H1 (cell line): ENCODE measurements around the gene ESYT1. TPM values are rescaled to one million over a fixed set of nuclear protein-coding genes. Genes with fewer than 3 reads are reported as not detected.

Source experiments
- CTCF ChIA-PET: fragments of 300-600 bp; sonication (Branson Sonifier 250); formaldehyde crosslinking; loops from one replicate; lab custom pipeline; 2021; ENCODE audit not compliant: partially characterized antibody; lab: Charles Lee
- POLR2A ChIA-PET: fragments of 300-600 bp; sonication (Branson Sonifier 250); formaldehyde crosslinking; loops from one replicate; lab custom pipeline; 2021; ENCODE audit warnings: inconsistent platforms; ENCODE audit not compliant: partially characterized antibody; lab: Charles Lee
- DNase-seq, 2 experiments: peaks; one replicate each; pipeline versions ENCODE4 v3.0.0 to v3.0.0-alpha.2; 2010 to 2022; ENCODE audit warnings: low spot score in 2 of 2, low read depth in 1 of 2, mixed read lengths in 1 of 2
- FAIRE-seq: peaks from 2 replicates; lab custom pipeline; 2011; peaks lifted over from hg19 to GRCh38; lab: Jason Lieb, UNC
- H2AFZ ChIP-seq: 2 replicates; pipeline ENCODE4 v1.8.1; 2012; ENCODE audit warnings: low read length, inconsistent platforms
- H2AK5ac ChIP-seq: 2 replicates; pipeline ENCODE4 v1.6.1; 2013; ENCODE audit warnings: low read depth, low read length
- H2BK120ac ChIP-seq: replicated peaks from 2 replicates; pipeline ENCODE3; 2013; ENCODE audit warnings: low read depth, low read length, inconsistent platforms
- H2BK12ac ChIP-seq: 2 replicates; pipeline ENCODE4 v1.6.1; 2013; ENCODE audit warnings: low read depth, low read length
- H2BK15ac ChIP-seq: 2 replicates; pipeline ENCODE4 v1.6.1; 2013; ENCODE audit warnings: low read length
- H2BK20ac ChIP-seq: 2 replicates; pipeline ENCODE4 v1.6.1; 2013; ENCODE audit warnings: low read length
- H2BK5ac ChIP-seq: 2 replicates; pipeline ENCODE4 v1.6.1; 2013; ENCODE audit warnings: low read depth, low read length
- H3K14ac ChIP-seq: 2 replicates; pipeline ENCODE4 v1.6.1; 2013; ENCODE audit warnings: inconsistent platforms; ENCODE audit not compliant: insufficient read length
- H3K18ac ChIP-seq: 2 replicates; pipeline ENCODE4 v1.6.1; 2013; ENCODE audit warnings: low read length; ENCODE audit errors: extremely low read depth
- H3K23ac ChIP-seq: 2 replicates; pipeline ENCODE4 v1.6.1; 2013; ENCODE audit warnings: inconsistent platforms; ENCODE audit not compliant: insufficient read length
- H3K23me2 ChIP-seq: 2 replicates; pipeline ENCODE4 v1.6.1; 2013; ENCODE audit warnings: low read depth, low read length
- H3K27ac ChIP-seq: 2 replicates; pipeline ENCODE4 v1.6.1; 2011; ENCODE audit warnings: low read depth, low read length, inconsistent platforms
- H3K27me3 ChIP-seq, 4 experiments: replicated peaks in 1 of 4; 1 replicate in 1 of 4; 2 replicates in 3 of 4; pipeline versions ENCODE4 v1.6.1 to v1.8.1; 2011 to 2013; ENCODE audit warnings: low read length in 3 of 4, mild to moderate bottlenecking in 3 of 4, inconsistent platforms in 2 of 4, mixed read lengths in 2 of 4, moderate library complexity in 1 of 4; ENCODE audit not compliant: control insufficient read depth in 3 of 4, insufficient read depth in 3 of 4; ENCODE audit errors: extremely low read depth in 1 of 4
- H3K36me3 ChIP-seq, 4 experiments: 2 replicates each; pipeline versions ENCODE4 v1.6.1 to v1.8.1; 2011 to 2013; ENCODE audit warnings: mild to moderate bottlenecking in 4 of 4, low read length in 3 of 4, moderate library complexity in 2 of 4, control low read depth in 1 of 4, inconsistent platforms in 1 of 4; ENCODE audit not compliant: insufficient read depth in 4 of 4, control insufficient read depth in 2 of 4
- H3K4ac ChIP-seq: replicated peaks from 2 replicates; pipeline ENCODE3; 2013; ENCODE audit warnings: low read length, low read depth, mixed read lengths, inconsistent platforms; ENCODE audit not compliant: insufficient read length
- H3K4me1 ChIP-seq, 4 experiments: replicated peaks in 1 of 4; 1 replicate in 1 of 4; 2 replicates in 3 of 4; pipeline versions ENCODE4 v1.6.1 to v1.8.1; 2011 to 2013; ENCODE audit warnings: low read length in 3 of 4, inconsistent platforms in 2 of 4, mixed read lengths in 1 of 4; ENCODE audit not compliant: insufficient read depth in 4 of 4, control insufficient read depth in 3 of 4
- H3K4me2 ChIP-seq, 2 experiments: 2 replicates each; pipeline versions ENCODE4 v1.6.1 to v1.8.1; 2011 to 2013; ENCODE audit warnings: low read depth in 2 of 2, low read length in 2 of 2, control low read depth in 1 of 2, inconsistent platforms in 1 of 2, mild to moderate bottlenecking in 1 of 2; ENCODE audit not compliant: insufficient read depth in 1 of 2
- H3K4me3 ChIP-seq, 4 experiments: fragments of 200-600, 300-600 bp in 1 of 4; sonication (generic), shearing (Covaris generic), sonication (Bioruptor Twin) in 1 of 4; 2 replicates each; pipeline versions ENCODE4 v1.5.1 to v1.8.1; 2011 to 2016; ENCODE audit warnings: low read length in 4 of 4, low read depth in 3 of 4, control low read depth in 2 of 4, inconsistent platforms in 2 of 4, mild to moderate bottlenecking in 2 of 4, mixed read lengths in 1 of 4, moderate library complexity in 1 of 4; ENCODE audit not compliant: insufficient read depth in 2 of 4; ENCODE audit errors: extremely low read depth in 1 of 4
- H3K56ac ChIP-seq: replicated peaks from 2 replicates; pipeline ENCODE3; 2013; ENCODE audit warnings: low read depth, mild to moderate bottlenecking, mixed read lengths, low read length, inconsistent platforms; ENCODE audit not compliant: insufficient read length
- H3K79me1 ChIP-seq: 2 replicates; pipeline ENCODE4 v1.6.1; 2013; ENCODE audit warnings: low read depth, low read length, control low read depth
- H3K79me2 ChIP-seq, 2 experiments: 2 replicates each; pipeline versions ENCODE4 v1.6.1 to v1.8.1; 2012 to 2013; ENCODE audit warnings: low read length in 2 of 2, mild to moderate bottlenecking in 2 of 2, inconsistent platforms in 1 of 2; ENCODE audit not compliant: insufficient read depth in 2 of 2, control insufficient read depth in 1 of 2
- H3K9ac ChIP-seq, 4 experiments: replicated peaks in 1 of 4; 1 replicate in 1 of 4; 2 replicates in 3 of 4; pipeline versions ENCODE4 v1.6.1 to v1.8.1; 2011 to 2013; ENCODE audit warnings: low read depth in 3 of 4, low read length in 3 of 4, control low read depth in 2 of 4, mild to moderate bottlenecking in 2 of 4, moderate library complexity in 2 of 4, inconsistent platforms in 1 of 4; ENCODE audit errors: extremely low read depth in 1 of 4
- H3K9me3 ChIP-seq, 2 experiments: 2 replicates each; pipeline versions ENCODE4 v1.6.1 to v1.8.1; 2012 to 2013; ENCODE audit warnings: mild to moderate bottlenecking in 2 of 2, moderate library complexity in 2 of 2, control low read depth in 1 of 2, inconsistent platforms in 1 of 2, low read depth in 1 of 2, low read length in 1 of 2, mixed read lengths in 1 of 2; ENCODE audit not compliant: insufficient read depth in 2 of 2
- H4K20me1 ChIP-seq, 2 experiments: replicated peaks in 1 of 2; 2 replicates each; pipeline versions ENCODE3 to v1.8.1; 2011 to 2013; ENCODE audit warnings: inconsistent platforms in 2 of 2, low read length in 2 of 2, mild to moderate bottlenecking in 1 of 2; ENCODE audit not compliant: insufficient read depth in 2 of 2, control insufficient read depth in 1 of 2
- H4K5ac ChIP-seq: 2 replicates; pipeline ENCODE4 v1.6.1; 2013; ENCODE audit warnings: low read length, low read depth, mixed read lengths, inconsistent platforms; ENCODE audit not compliant: insufficient read length
- H4K8ac ChIP-seq: 2 replicates; pipeline ENCODE4 v1.8.0; 2013; ENCODE audit warnings: mild to moderate bottlenecking, moderate library complexity, low read length, inconsistent platforms; ENCODE audit not compliant: insufficient read depth; ENCODE audit errors: extremely low read depth
- H4K91ac ChIP-seq: replicated peaks from 2 replicates; pipeline ENCODE3; 2013; ENCODE audit warnings: low read length, mixed read lengths, inconsistent platforms; ENCODE audit not compliant: insufficient read length
- ASH2L ChIP-seq: fragments of 200-600, 300-600 bp; sonication (generic); IDR thresholded peaks from one replicate; pipeline ENCODE4 v1.7.1; 2017; ENCODE audit warnings: low read length
- WGBS, 2 experiments: shearing (Covaris generic) in 1 of 2; methylation state at CpG; one replicate each; pipeline versions ENCODE4 v1.1.6 to v1.1.7; 2013 to 2015; ENCODE audit warnings: low lambda C conversion rate in 2 of 2, mixed read lengths in 2 of 2, inconsistent platforms in 1 of 2, low coverage in 1 of 2, missing lambda C conversion rate in 1 of 2; ENCODE audit not compliant: insufficient replicate concordance in 2 of 2, insufficient coverage in 1 of 2, insufficient read length in 1 of 2; ENCODE audit errors: extremely low coverage in 1 of 2, missing lambda C conversion rate in 1 of 2; 5-methylcytosine and 5-hydroxymethylcytosine counted together
- polyA plus RNA-seq, 7 experiments: library from polyadenylated mRNA; depleted of rRNA in 3 of 7; stranded (reverse) in 5 of 7; unstranded in 2 of 7; fragments of >200 nt in 5 of 7; fragments of 200-250 nt in 2 of 7; gene quantifications; 1 replicate in 5 of 7; 2 replicates in 1 of 7; 4 replicates in 1 of 7; pipeline versions ENCODE4 v1.2.1 to v1.2.3, GENCODE V29; 2011 to 2013; ENCODE audit warnings: missing spikeins in 2 of 7, mixed read lengths in 2 of 7
- total RNA-seq: library from RNA; stranded (reverse); fragmentation: NEBNext Ultra II Directional; extraction: Animal tissue kit (Norgen Biotek cat#: 25700); gene quantifications from 2 replicates; pipeline ENCODE4 v1.2.1, GENCODE V29; 2021

The ESYT1 gene
- total and polyA plus RNA-seq, 2 of the 8 experiments (the other 6 are each of a cell fraction or from before 2014, with no cell fraction given): 86.9 to 165 TPM

DNA sequence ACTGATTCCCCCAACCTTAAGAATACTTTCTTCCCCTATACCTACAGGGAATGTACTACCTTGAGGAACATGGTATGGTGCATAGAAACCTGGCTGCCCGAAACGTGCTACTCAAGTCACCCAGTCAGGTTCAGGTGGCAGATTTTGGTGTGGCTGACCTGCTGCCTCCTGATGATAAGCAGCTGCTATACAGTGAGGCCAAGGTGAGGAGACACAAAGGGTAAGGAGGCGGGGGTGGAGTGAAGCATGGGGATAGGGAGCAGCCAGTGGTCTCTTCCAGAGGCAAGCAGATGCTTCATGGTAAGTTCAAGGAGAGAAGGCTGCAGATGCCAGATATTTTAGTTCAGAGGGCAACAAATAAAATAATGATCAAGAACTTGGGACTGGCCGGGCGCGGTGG, 30.3 kb upstream of the ESYT1 start:
- H3K23ac ChIP-seq: no peak overlapping the region
- FAIRE-seq: no peak
- H4K91ac ChIP-seq: no peak overlapping the region
- no peaks in the 10 kb centered on the region for H3K23me2 ChIP-seq
- H3K27ac ChIP-seq: no peak overlapping the region
- no peak overlapping the region for H3K4me2 ChIP-seq
- H3K4me1 ChIP-seq: no peaks in the 10 kb centered on the region
- H4K20me1 ChIP-seq: peaks cover 0 to 1% of the 10 kb centered on the region in 2 experiments
- H3K4ac ChIP-seq: no peak overlapping the region
- H3K36me3 ChIP-seq: peaks cover 29 to 82% (median 74%) of the 10 kb centered on the region in 4 experiments
- H3K56ac ChIP-seq: no peak overlapping the region
- no peak overlapping the region for H4K8ac ChIP-seq
- no peak overlapping the region for H3K18ac ChIP-seq
- H2BK20ac ChIP-seq: no peak overlapping the region
- H3K79me2 ChIP-seq: no peaks in the 10 kb centered on the region
- no peak overlapping the region for H2BK12ac ChIP-seq
- no peaks in the 10 kb centered on the region for H3K27me3 ChIP-seq
- no peak overlapping the region for H3K4me3 ChIP-seq
- no peak overlapping the region for H2BK5ac ChIP-seq
- H3K9me3 ChIP-seq: no peaks in the 10 kb centered on the region
- ChIA-PET POLR2A (interaction anchor here (0.9 to 3.9 kb wide), 6 partner anchors 11 to 120 kb away, joined by 3 to 17 read pairs (median 4); partner anchors contain the start of gene ERBB3), CTCF (interaction anchor here (0.7 to 3.8 kb wide), 3 partner anchors 13 to 50 kb away, joined by 3 to 38 read pairs (median 4); no protein-coding TSS in a partner anchor)
- H3K9ac ChIP-seq: no peak overlapping the region
- H4K5ac ChIP-seq: no peak overlapping the region
- H2BK15ac ChIP-seq: no peak overlapping the region
- WGBS, 2 experiments: 92% methylated on average over 6 of the region's 6 CpGs; no CpG with 5 or more reads in 1 of the 2 experiments
- no peak overlapping the region for H2BK120ac ChIP-seq
- H2AFZ ChIP-seq: no peak overlapping the region
- no peak overlapping the region for H3K14ac ChIP-seq
- H2AK5ac ChIP-seq: no peak overlapping the region
- H3K79me1 ChIP-seq: no peaks in the 10 kb centered on the region
- no peak for DNase-seq
- no peak for TF ChIP-seq ASH2L
